Measurements from ENCODE around the gene ATP11B.
"Not testable (repeated sequence)": the region's sequence is repeated elsewhere in the genome, so short reads cannot be mapped to it uniquely, and the experiment has no call there.

The ATP11B gene

DNA sequence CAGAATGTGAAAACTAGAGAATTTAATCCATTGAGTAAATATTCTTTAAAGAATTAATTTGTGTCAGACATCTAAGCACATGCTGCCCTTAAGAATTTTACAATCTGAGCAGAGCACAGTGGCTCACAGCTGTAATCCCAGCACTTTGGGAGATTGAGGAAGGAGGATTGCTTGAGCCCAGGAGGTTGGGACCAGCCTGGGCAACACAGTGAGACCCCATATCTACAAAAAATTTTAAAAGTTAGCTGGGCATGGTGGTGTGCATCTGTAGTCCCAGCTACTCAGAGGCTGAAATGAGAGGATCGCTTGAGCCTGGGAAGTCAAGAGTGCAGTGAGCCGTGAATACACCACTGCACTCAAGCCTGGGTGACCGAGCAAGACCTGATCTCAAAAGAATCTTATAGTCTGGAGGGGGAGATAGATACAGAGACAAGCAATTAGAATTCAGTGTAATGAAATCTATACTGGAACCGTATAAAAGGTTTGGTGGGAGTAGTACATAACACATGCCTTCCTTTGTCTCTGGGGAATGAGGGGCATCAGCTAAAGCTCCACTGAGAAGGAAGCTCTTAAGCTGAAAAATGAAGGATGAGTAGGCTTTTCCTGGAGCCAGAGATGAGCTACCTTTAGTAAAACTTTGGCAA lies 21.2 kb downstream of the ATP11B start:
- Histone ChIP-seq H3K36me3 (ENCODE audit: control insufficient read depth, insufficient read depth, low read length) (no peaks in the 10 kb centered on the region), H3K9me3 (ENCODE audit: control insufficient read depth, low read length) (no peaks in the 10 kb centered on the region), H3K4me3 (ENCODE audit: low read length) (no peak overlapping the region), H3K27me3 (ENCODE audit: control insufficient read depth, insufficient read depth, low read length) (no peaks in the 10 kb centered on the region), H3K9ac (ENCODE audit: low read length) (no peak overlapping the region), H3K4me1 (ENCODE audit: control insufficient read depth, insufficient read depth, low read length) (peaks cover 21% of the 10 kb centered on the region)

GRCh38 chr3:182816181-182816580 lies 22.9 kb downstream of the ATP11B start:
- peaks cover 27% of the 10 kb centered on the region for H3K4me1 ChIP-seq (ENCODE audit: control insufficient read depth, insufficient read depth, low read length)
- H3K9ac ChIP-seq (ENCODE audit: low read length), result no peak overlapping the region
- no peaks in the 10 kb centered on the region for H3K9me3 ChIP-seq (ENCODE audit: control insufficient read depth, low read length)
- no peak overlapping the region for H3K4me3 ChIP-seq (ENCODE audit: low read length)
- H3K27me3 ChIP-seq (ENCODE audit: control insufficient read depth, insufficient read depth, low read length), result no peaks in the 10 kb centered on the region
- H3K36me3 ChIP-seq (ENCODE audit: control insufficient read depth, insufficient read depth, low read length), result no peaks in the 10 kb centered on the region

DNA sequence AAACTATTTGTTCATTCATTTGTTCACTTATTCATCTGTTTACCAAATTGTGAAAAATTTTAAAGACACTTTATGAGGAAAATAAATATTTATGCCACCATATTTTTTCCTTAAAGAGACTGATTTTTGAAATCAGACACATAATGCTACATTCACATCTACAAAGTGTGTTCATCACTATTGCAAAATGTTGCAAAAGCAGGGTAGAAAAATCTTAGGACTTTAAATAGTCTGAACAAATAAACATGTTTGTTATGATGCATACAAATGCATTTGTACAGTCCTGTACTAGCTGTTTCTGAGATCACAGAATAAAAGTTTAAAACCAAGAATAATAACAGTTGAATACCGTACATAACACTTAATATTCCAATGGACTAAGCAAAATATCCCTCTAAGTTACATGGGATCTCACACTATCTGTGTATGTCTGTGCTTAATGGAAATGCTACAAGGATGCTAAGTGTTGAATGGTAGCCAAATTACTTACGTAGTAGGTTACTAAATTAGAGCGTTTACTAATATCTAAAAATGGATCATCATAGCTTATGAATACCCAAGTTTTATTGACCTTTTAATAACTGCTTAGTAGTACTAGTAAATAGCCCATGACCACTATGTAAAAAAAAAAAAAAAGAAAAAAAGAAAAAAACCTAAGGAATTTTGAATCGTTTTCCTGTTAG lies 25.1 kb downstream of the ATP11B start:
- H3K9ac ChIP-seq (ENCODE audit: low read length), result no peak overlapping the region
- no peak overlapping the region for H3K4me3 ChIP-seq (ENCODE audit: low read length)
- no peaks in the 10 kb centered on the region for H3K9me3 ChIP-seq (ENCODE audit: control insufficient read depth, low read length)
- no peaks in the 10 kb centered on the region for H3K27me3 ChIP-seq (ENCODE audit: control insufficient read depth, insufficient read depth, low read length)
- no peaks in the 10 kb centered on the region for H3K36me3 ChIP-seq (ENCODE audit: control insufficient read depth, insufficient read depth, low read length)
- H3K4me1 ChIP-seq (ENCODE audit: control insufficient read depth, insufficient read depth, low read length), result peaks cover 34% of the 10 kb centered on the region

- H3K36me3 ChIP-seq (ENCODE audit: control insufficient read depth, insufficient read depth, low read length), result no peaks in the 10 kb centered on the region
- H3K4me3 ChIP-seq (ENCODE audit: low read length), result no peak overlapping the region
- H3K4me1 ChIP-seq (ENCODE audit: control insufficient read depth, insufficient read depth, low read length), result peaks cover 21% of the 10 kb centered on the region
These were observed 28.1 kb downstream of the ATP11B start for GRCh38 chr3:182821221-182821981.

GRCh38 chr3:182822260-182822659 lies 29.0 kb downstream of the ATP11B start:
- not testable (repeated sequence) for H3K36me3 ChIP-seq (ENCODE audit: control insufficient read depth, insufficient read depth, low read length); H3K27me3 ChIP-seq (ENCODE audit: control insufficient read depth, insufficient read depth, low read length); H3K9me3 ChIP-seq (ENCODE audit: control insufficient read depth, low read length); H3K4me3 ChIP-seq (ENCODE audit: low read length); H3K9ac ChIP-seq (ENCODE audit: low read length)
- peaks cover 20% of the 10 kb centered on the region for H3K4me1 ChIP-seq (ENCODE audit: control insufficient read depth, insufficient read depth, low read length)

More at GRCh38 chr3:182821221-182821981, 28.1 kb downstream of the ATP11B start:
- no peaks in the 10 kb centered on the region for H3K27me3 ChIP-seq (ENCODE audit: control insufficient read depth, insufficient read depth, low read length)
- H3K9ac ChIP-seq (ENCODE audit: low read length), result no peak overlapping the region
- no peaks in the 10 kb centered on the region for H3K9me3 ChIP-seq (ENCODE audit: control insufficient read depth, low read length)

DNA sequence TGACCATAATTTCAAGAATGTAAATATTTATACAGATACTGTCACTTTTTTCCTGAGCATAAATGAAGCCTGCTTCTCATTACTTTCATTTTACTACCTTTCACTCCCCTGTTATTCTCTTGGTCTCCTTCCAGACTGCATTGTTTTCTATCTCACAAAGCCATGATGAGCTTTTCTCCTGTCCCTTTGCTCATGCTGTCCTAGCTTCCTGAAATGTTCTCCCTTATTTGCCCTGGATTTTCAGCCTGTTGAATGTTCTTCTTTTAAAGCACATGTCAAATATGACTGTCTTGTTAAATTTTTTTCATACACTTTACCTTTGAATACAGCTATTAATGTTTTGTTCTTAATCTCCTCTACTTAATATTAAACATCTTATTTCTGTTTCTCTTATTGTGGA lies 31.7 kb downstream of the ATP11B start:
- H3K9ac ChIP-seq (ENCODE audit: low read length), result no peak overlapping the region
- H3K27me3 ChIP-seq (ENCODE audit: control insufficient read depth, insufficient read depth, low read length), result no peaks in the 10 kb centered on the region
- no peaks in the 10 kb centered on the region for H3K36me3 ChIP-seq (ENCODE audit: control insufficient read depth, insufficient read depth, low read length)
- peaks cover 20% of the 10 kb centered on the region for H3K4me1 ChIP-seq (ENCODE audit: control insufficient read depth, insufficient read depth, low read length)
- no peaks in the 10 kb centered on the region for H3K9me3 ChIP-seq (ENCODE audit: control insufficient read depth, low read length)
- H3K4me3 ChIP-seq (ENCODE audit: low read length), result no peak overlapping the region

DNA sequence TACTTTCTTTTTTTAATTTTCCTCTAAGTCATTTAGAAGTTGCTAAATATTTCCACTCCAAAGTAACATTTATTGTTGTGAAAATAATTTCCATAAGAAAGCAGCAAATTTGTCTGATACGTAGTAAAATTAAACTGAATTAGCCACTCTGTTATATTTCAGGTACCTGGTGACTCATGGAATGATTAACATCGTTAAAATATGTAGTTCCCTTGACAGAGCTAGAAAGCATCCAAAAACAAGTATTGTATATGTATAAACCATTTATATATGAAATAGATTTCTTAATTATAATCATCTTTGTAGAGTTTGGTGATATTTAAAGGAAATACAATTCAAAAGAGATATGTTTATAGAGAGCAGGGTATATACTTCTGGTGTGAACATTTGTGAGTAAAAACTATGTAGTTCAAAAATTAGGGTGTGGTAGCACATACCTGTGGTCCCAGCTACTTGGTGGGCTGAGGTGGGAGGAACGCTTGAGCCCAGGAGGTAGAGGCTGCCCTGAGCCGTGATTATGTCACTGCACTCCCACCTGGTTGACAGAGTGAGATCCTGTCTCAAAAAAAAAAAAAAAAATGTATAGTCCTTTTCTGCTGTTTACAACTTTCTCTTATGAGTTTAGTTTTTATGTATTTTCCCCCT lies 36.6 kb downstream of the ATP11B start:
- no peak overlapping the region for H3K9ac ChIP-seq (ENCODE audit: low read length)
- no peak overlapping the region for H3K4me3 ChIP-seq (ENCODE audit: low read length)
- no peaks in the 10 kb centered on the region for H3K4me1 ChIP-seq (ENCODE audit: control insufficient read depth, insufficient read depth, low read length)
- H3K36me3 ChIP-seq (ENCODE audit: control insufficient read depth, insufficient read depth, low read length), result no peaks in the 10 kb centered on the region
- H3K9me3 ChIP-seq (ENCODE audit: control insufficient read depth, low read length), result no peaks in the 10 kb centered on the region
- H3K27me3 ChIP-seq (ENCODE audit: control insufficient read depth, insufficient read depth, low read length), result no peaks in the 10 kb centered on the region

DNA sequence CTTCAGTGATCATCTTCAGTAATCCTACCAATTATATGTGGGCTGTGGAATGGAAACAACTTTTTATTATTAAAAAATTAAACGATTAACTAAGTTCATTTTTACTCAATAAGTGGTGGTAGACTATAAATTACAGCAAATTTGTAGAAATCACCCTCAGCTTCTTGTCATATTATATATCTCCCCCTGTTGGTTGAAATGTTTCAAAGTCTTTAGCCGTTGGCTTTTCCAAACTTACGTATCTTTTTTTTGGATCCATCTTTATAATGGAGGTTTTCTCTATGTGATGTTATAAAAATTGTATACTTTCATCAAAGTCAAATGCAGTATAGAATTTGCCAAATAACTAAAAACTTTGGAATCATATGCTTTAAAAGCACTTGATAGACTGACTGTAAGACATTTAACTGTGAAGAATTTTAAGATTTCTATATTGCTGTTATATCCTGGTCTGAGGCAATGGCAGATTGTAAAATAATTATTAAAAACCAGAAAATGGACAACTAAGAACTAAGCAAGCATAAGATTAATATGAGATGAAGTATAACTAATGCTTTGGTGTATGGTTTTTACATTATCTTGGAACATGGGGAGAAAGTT lies 44.7 kb downstream of the ATP11B start:
- H3K9ac ChIP-seq (ENCODE audit: low read length), result no peak overlapping the region
- H3K4me3 ChIP-seq (ENCODE audit: low read length), result no peak overlapping the region
- H3K36me3 ChIP-seq (ENCODE audit: control insufficient read depth, insufficient read depth, low read length), result peaks cover 4% of the 10 kb centered on the region
- no peaks in the 10 kb centered on the region for H3K4me1 ChIP-seq (ENCODE audit: control insufficient read depth, insufficient read depth, low read length)
- H3K27me3 ChIP-seq (ENCODE audit: control insufficient read depth, insufficient read depth, low read length), result no peaks in the 10 kb centered on the region
- H3K9me3 ChIP-seq (ENCODE audit: control insufficient read depth, low read length), result no peaks in the 10 kb centered on the region

- Histone ChIP-seq H3K4me1 (ENCODE audit: control insufficient read depth, insufficient read depth, low read length) (no peaks in the 10 kb centered on the region), H3K9me3 (ENCODE audit: control insufficient read depth, low read length) (no peaks in the 10 kb centered on the region), H3K4me3 (ENCODE audit: low read length) (no peak overlapping the region), H3K27me3 (ENCODE audit: control insufficient read depth, insufficient read depth, low read length) (no peaks in the 10 kb centered on the region), H3K36me3 (ENCODE audit: control insufficient read depth, insufficient read depth, low read length) (peaks cover 3% of the 10 kb centered on the region), H3K9ac (ENCODE audit: low read length) (no peak overlapping the region)
These were observed 50.2 kb downstream of the ATP11B start for GRCh38 chr3:182843478-182843877.

GRCh38 chr3:182848906-182849305 lies 55.6 kb downstream of the ATP11B start:
- H3K36me3 ChIP-seq (ENCODE audit: control insufficient read depth, insufficient read depth, low read length), result peaks cover 3% of the 10 kb centered on the region

GRCh38 chr3:182855076-182855475 lies 61.8 kb downstream of the ATP11B start:
- H3K36me3 ChIP-seq (ENCODE audit: control insufficient read depth, insufficient read depth, low read length), result no peaks in the 10 kb centered on the region
- H3K9me3 ChIP-seq (ENCODE audit: control insufficient read depth, low read length), result no peaks in the 10 kb centered on the region
- no peak overlapping the region for H3K9ac ChIP-seq (ENCODE audit: low read length)

More at GRCh38 chr3:182848906-182849305, 55.6 kb downstream of the ATP11B start:
- Histone ChIP-seq H3K4me3 (ENCODE audit: low read length) (no peak overlapping the region), H3K27me3 (ENCODE audit: control insufficient read depth, insufficient read depth, low read length) (no peaks in the 10 kb centered on the region), H3K9me3 (ENCODE audit: control insufficient read depth, low read length) (no peaks in the 10 kb centered on the region), H3K9ac (ENCODE audit: low read length) (no peak overlapping the region), H3K4me1 (ENCODE audit: control insufficient read depth, insufficient read depth, low read length) (no peaks in the 10 kb centered on the region)

More at GRCh38 chr3:182855076-182855475, 61.8 kb downstream of the ATP11B start:
- Histone ChIP-seq H3K4me1 (ENCODE audit: control insufficient read depth, insufficient read depth, low read length) (no peaks in the 10 kb centered on the region), H3K27me3 (ENCODE audit: control insufficient read depth, insufficient read depth, low read length) (no peaks in the 10 kb centered on the region), H3K4me3 (ENCODE audit: low read length) (no peak overlapping the region)

Data from mucosa of stomach (tissue), 1 donor.